Pancreas (tissue), 10 donors: ENCODE results near the gene RELT. TPM values are rescaled to one million over a fixed set of nuclear protein-coding genes. Genes with fewer than 3 reads are reported as not detected.
A peak's percentile ranks its signal among the peaks of the same experiment; 100 is the strongest.

Experiments used
- ATAC-seq, 4 donors: fragments of 200-7000 bp; cut with Tn5 transposase; one replicate each; pipeline versions ENCODE4 v1.8.0 to v1.9.1; 2020; ENCODE audit warnings: mild to moderate bottlenecking in 4 of 4, moderate library complexity in 4 of 4
- DNase-seq, 6 donors: peaks; one replicate each; pipeline ENCODE4 v3.0.0-alpha.2; 2020
- FAIRE-seq: peaks from 2 replicates; lab custom pipeline; 2012; peaks lifted over from hg19 to GRCh38; lab: Jason Lieb, UNC
- H3K27ac ChIP-seq, 4 donors: fragments of 200-600 bp; sonication (generic); 1 replicate in 3 of 4; 2 replicates in 1 of 4; pipeline versions ENCODE4 v1.5.0 to v1.8.0; 2020
- H3K27me3 ChIP-seq, 4 donors: fragments of 200-600 bp; one replicate each; pipeline ENCODE4 v1.8.0; 2021
- H3K36me3 ChIP-seq, 3 donors: fragments of 200-600 bp; sonication (generic) in 1 of 3; one replicate each; pipeline versions ENCODE4 v1.5.0 to v1.8.0; 2020 to 2021
- H3K4me1 ChIP-seq, 3 donors: fragments of 200-600 bp; one replicate each; pipeline ENCODE4 v1.8.0; 2021
- H3K4me3 ChIP-seq, 4 donors: fragments of 200-600 bp; sonication (generic) in 2 of 4; one replicate each; pipeline versions ENCODE4 v1.5.0 to v1.8.0; 2020 to 2021
- H3K9me3 ChIP-seq, 4 donors: fragments of 200-600 bp; one replicate each; pipeline ENCODE4 v1.8.0; 2021
- CTCF ChIP-seq, 4 donors: fragments of 200-600 bp; sonication (generic) in 3 of 4; IDR thresholded peaks; one replicate each; pipeline versions ENCODE4 v1.5.0 to v1.8.0; 2021; ENCODE audit warnings: antibody characterized with exemption in 4 of 4
- WGBS, 2 donors: extraction: QIAGEN DNeasy Blood & Tissue Kit; methylation state at CpG; one replicate each; pipeline ENCODE4 v1.1.7; 2013; 5-methylcytosine and 5-hydroxymethylcytosine counted together
- intact Hi-C, 3 donors: fragments of 100-400 bp; cut with DNase I; formaldehyde crosslinking; loops; one replicate each; pipeline versions ENCODE4 v1.11.1 to v1.14.2; 2022
- polyA plus RNA-seq, 2 donors: library from polyadenylated mRNA; stranded (reverse); fragments of 200-250 nt; gene quantifications; one replicate each; pipeline ENCODE4 v1.2.3, GENCODE V29; 2013
- total RNA-seq, 6 donors: library from RNA; stranded (reverse); fragmentation: NEBNext Ultra II Directional in 4 of 6; extraction: Animal tissue kit (Norgen Biotek cat#: 25700) in 4 of 6; gene quantifications; one replicate each; pipeline versions ENCODE4 v1.2.1 to v1.2.4, GENCODE V29; 2021 to 2023
- donor health status: healthy with polysubstance abuse.
- donor health status: DM: no; HTN: no; CAD: no; lungs with moderate emphysema.
- donor health status: DM: no; HTN: no; CAD: no.
- donor health status: control.
- donor health status: control.
- donor health status: Bipolar disorder and iron deficiency.
- donor health status: DM: yes; HTN: yes; CAD: no.
- donor health status: DM: no; HTN: no; CAD: no.
- donor health status: DM: no; HTN: no; CAD: no.
- donor health status: DM: yes; HTN: yes; CAD: no.

RELT gene
- total and polyA plus RNA-seq, 8 donors, result 0.23 to 4.7 (median 0.75) TPM

- no peak for FAIRE-seq
- TF ChIP-seq CTCF (IDR thresholded peaks at IDR 0.05), result no peak
- Histone ChIP-seq H3K27me3 (no peaks in the 10 kb centered on the region), H3K27ac (no peak overlapping the region), H3K9me3 (no peaks in the 10 kb centered on the region), H3K36me3 (no peaks in the 10 kb centered on the region), H3K4me3 (no peak overlapping the region), H3K4me1 (no peaks in the 10 kb centered on the region)
- WGBS, 2 donors, result 92 to 96% methylated on average over 2 of the region's 2 CpGs
- intact Hi-C loops, result no loop called here
- ATAC-seq, result peak in 2 of 4 donors; percentile 13 to 19
- DNase-seq, result no peak
Measured at GRCh38 chr11:73416786-73417185, 40.6 kb downstream of the RELT start.

GRCh38 chr11:73420136-73420535 is 43.9 kb downstream of the RELT start:
- no peak for ATAC-seq

GRCh38 chr11:73422886-73423285 is 46.7 kb downstream of the RELT start:
- FAIRE-seq, result no peak
- intact Hi-C loops, result no loop called here
- WGBS, 2 donors, result 89 to 93% methylated on average over 4 of the region's 4 CpGs

More at GRCh38 chr11:73420136-73420535, 43.9 kb downstream of the RELT start:
- Histone ChIP-seq H3K4me3 (no peak overlapping the region), H3K27ac (no peak overlapping the region), H3K36me3 (no peaks in the 10 kb centered on the region), H3K4me1 (no peaks in the 10 kb centered on the region), H3K9me3 (no peaks in the 10 kb centered on the region), H3K27me3 (no peaks in the 10 kb centered on the region)
- FAIRE-seq (no peak), DNase-seq (no peak)
- TF ChIP-seq CTCF (IDR thresholded peaks at IDR 0.05), result no peak
- intact Hi-C loops, result no loop called here

GRCh38 chr11:73423506-73423905 is 47.3 kb downstream of the RELT start:
- H3K36me3 ChIP-seq, result no peaks in the 10 kb centered on the region
- no peak for ATAC-seq
- DNase-seq, result no peak
- H3K9me3 ChIP-seq, result no peaks in the 10 kb centered on the region
- TF ChIP-seq CTCF (IDR thresholded peaks at IDR 0.05), result no peak
- intact Hi-C loops, result no loop called here
- H3K4me3 ChIP-seq, result no peak overlapping the region
- FAIRE-seq, result no peak
- 94% methylated on average over 3 of the region's 3 CpGs for WGBS, 2 donors
- H3K27ac ChIP-seq, result no peak overlapping the region
- no peaks in the 10 kb centered on the region for H3K27me3 ChIP-seq
- no peaks in the 10 kb centered on the region for H3K4me1 ChIP-seq

More at GRCh38 chr11:73422886-73423285, 46.7 kb downstream of the RELT start:
- H3K9me3 ChIP-seq, result no peaks in the 10 kb centered on the region
- no peaks in the 10 kb centered on the region for H3K27me3 ChIP-seq
- no peak overlapping the region for H3K27ac ChIP-seq
- TF ChIP-seq CTCF (IDR thresholded peaks at IDR 0.05), result no peak
- no peak overlapping the region for H3K4me3 ChIP-seq
- DNase-seq (no peak), ATAC-seq (no peak)
- no peaks in the 10 kb centered on the region for H3K36me3 ChIP-seq
- no peaks in the 10 kb centered on the region for H3K4me1 ChIP-seq

GRCh38 chr11:73425108-73425507 is 48.9 kb downstream of the RELT start:
- Histone ChIP-seq H3K27me3 (no peaks in the 10 kb centered on the region), H3K9me3 (no peaks in the 10 kb centered on the region), H3K36me3 (no peaks in the 10 kb centered on the region), H3K4me3 (no peak overlapping the region), H3K27ac (no peak overlapping the region), H3K4me1 (no peaks in the 10 kb centered on the region)
- FAIRE-seq (no peak), DNase-seq (no peak), ATAC-seq (peak in 3 of 4 donors; percentile 15 to 69 (median 54))
- no peak for TF ChIP-seq CTCF (IDR thresholded peaks at IDR 0.05)
- 26 to 88% methylated on average over 1 of the region's 1 CpG for WGBS, 2 donors
- intact Hi-C loops, result no loop called here
